Prostate gland (tissue), 2 donors: ENCODE results near the gene ADCYAP1. TPM values are rescaled to one million over a fixed set of nuclear protein-coding genes. Genes with fewer than 3 reads are reported as not detected.

Experiments
- DNase-seq: peaks from one replicate; pipeline ENCODE4 v3.0.0-alpha.2; 2019; ENCODE audit warnings: low spot score
- H3K27ac ChIP-seq, 2 donors: fragments of 200-600 bp; sonication (generic); 2 replicates each; pipeline ENCODE4 v1.5.1; 2017 to 2019
- H3K27me3 ChIP-seq: fragments of 200-600 bp; sonication (generic); replicated peaks from 2 replicates; pipeline ENCODE4 v1.5.1; 2019; ENCODE audit not compliant: insufficient read depth
- H3K36me3 ChIP-seq, 2 donors: fragments of 200-600 bp; sonication (generic); 1 replicate in 1 of 2; 2 replicates in 1 of 2; pipeline versions ENCODE4 v1.5.1 to v1.8.1; 2017 to 2019
- H3K4me1 ChIP-seq: fragments of 200-600 bp; sonication (generic); replicated peaks from 2 replicates; pipeline ENCODE4 v1.5.1; 2019
- H3K4me3 ChIP-seq, 2 donors: fragments of 200-600 bp; sonication (generic); 2 replicates each; pipeline ENCODE4 v1.5.1; 2017 to 2019
- H3K9me3 ChIP-seq: fragments of 200-600 bp; sonication (generic); 2 replicates; pipeline ENCODE4 v1.5.1; 2017
- POLR2A ChIP-seq: fragments of 450-650 bp; IDR thresholded peaks from one replicate; pipeline ENCODE4 v1.6.1; 2016; ENCODE audit warnings: antibody characterized with exemption, mild to moderate bottlenecking
- POLR2AphosphoS5 ChIP-seq: sonication (generic); formaldehyde crosslinking; IDR thresholded peaks from one replicate; pipeline ENCODE4 v1.6.1; 2017; ENCODE audit warnings: antibody characterized with exemption
- WGBS: methylation state at CpG from one replicate; pipeline ENCODE4 v1.1.5; 2018; 5-methylcytosine and 5-hydroxymethylcytosine counted together
- intact Hi-C: fragments of 100-400 bp; cut with DNase I; formaldehyde crosslinking; loops from one replicate; pipeline ENCODE4 v1.14.2; 2022
- total RNA-seq, 2 donors: library from RNA; depleted of rRNA; stranded (reverse); fragments of >200 nt; gene quantifications; one replicate each; pipeline ENCODE4 v1.1.0, GENCODE V29; 2016
- TF ChIP-seq, protein P1 (sequence below), 4 experiments: fragments of 200-600 bp in 2 of 4; fragments of 450-650 bp in 2 of 4; sonication (generic) in 2 of 4; IDR thresholded peaks; 1 replicate in 3 of 4; 2 replicates in 1 of 4; pipeline ENCODE4 v1.5.1; 2016 to 2019; ENCODE audit warnings: antibody characterized with exemption in 4 of 4, mild to moderate bottlenecking in 2 of 4, moderate library complexity in 2 of 4

The ADCYAP1 gene
- total RNA-seq, 2 donors from 2014 or later: 2.2 to 2.7 TPM

DNA sequence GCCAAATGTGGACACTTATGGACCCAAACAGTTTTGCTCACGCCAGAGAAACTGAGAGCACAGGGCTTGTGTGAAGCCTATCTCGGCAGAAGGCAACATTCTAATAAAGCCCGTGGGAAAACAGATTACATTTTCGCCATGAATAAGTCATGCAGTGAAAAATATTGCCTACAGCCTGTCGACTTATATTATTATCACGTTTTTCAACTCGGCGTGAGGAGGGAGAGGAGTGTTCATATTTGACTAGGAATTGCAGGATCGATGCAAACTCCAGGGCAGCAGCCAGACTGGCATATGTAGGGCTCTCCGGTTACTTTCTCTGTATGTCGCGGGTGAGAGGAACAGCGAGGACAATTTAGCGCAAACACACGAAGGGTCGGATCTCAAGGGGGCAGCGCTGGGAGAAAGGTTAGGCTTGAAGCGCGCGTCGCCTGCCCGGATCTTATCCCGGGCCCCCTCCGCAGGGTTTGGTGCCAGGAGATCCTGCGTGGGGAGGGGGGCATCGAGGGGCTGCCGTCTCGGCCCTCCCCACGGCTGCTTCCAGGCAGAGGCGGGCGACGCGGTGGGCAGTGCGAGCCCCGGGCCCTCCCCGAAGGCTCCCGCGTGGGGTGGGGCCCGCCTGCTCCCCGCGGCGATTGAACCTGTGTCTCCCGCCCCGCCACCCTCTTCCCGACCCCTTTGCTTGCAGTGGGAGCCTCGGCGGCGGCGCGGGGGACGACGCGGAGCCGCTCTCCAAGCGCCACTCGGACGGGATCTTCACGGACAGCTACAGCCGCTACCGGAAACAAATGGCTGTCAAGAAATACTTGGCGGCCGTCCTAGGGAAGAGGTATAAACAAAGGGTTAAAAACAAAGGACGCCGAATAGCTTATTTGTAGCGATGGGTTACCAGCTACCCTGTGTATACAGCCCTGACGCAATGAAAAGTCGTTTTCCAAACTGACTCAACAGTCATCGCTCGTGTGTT is 4.4 kb downstream of the ADCYAP1 start:
- Histone ChIP-seq H3K27ac (no peak overlapping the region), H3K27me3 (peaks cover 50% of the 10 kb centered on the region), H3K36me3 (no peaks in the 10 kb centered on the region), H3K4me3 (peak overlapping the region; percentile 14 to 19), H3K9me3 (no peaks in the 10 kb centered on the region), H3K4me1 (peaks cover 8% of the 10 kb centered on the region)
- no peak for DNase-seq
- WGBS: 6% methylated on average over 49 of the region's 69 CpGs
- TF ChIP-seq POLR2AphosphoS5: no peak
- TF ChIP-seq, protein P1, sequence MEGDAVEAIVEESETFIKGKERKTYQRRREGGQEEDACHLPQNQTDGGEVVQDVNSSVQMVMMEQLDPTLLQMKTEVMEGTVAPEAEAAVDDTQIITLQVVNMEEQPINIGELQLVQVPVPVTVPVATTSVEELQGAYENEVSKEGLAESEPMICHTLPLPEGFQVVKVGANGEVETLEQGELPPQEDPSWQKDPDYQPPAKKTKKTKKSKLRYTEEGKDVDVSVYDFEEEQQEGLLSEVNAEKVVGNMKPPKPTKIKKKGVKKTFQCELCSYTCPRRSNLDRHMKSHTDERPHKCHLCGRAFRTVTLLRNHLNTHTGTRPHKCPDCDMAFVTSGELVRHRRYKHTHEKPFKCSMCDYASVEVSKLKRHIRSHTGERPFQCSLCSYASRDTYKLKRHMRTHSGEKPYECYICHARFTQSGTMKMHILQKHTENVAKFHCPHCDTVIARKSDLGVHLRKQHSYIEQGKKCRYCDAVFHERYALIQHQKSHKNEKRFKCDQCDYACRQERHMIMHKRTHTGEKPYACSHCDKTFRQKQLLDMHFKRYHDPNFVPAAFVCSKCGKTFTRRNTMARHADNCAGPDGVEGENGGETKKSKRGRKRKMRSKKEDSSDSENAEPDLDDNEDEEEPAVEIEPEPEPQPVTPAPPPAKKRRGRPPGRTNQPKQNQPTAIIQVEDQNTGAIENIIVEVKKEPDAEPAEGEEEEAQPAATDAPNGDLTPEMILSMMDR (IDR thresholded peaks at IDR 0.05): no peak
- TF ChIP-seq POLR2A: no peak
- intact Hi-C loops: no loop called here

DNA sequence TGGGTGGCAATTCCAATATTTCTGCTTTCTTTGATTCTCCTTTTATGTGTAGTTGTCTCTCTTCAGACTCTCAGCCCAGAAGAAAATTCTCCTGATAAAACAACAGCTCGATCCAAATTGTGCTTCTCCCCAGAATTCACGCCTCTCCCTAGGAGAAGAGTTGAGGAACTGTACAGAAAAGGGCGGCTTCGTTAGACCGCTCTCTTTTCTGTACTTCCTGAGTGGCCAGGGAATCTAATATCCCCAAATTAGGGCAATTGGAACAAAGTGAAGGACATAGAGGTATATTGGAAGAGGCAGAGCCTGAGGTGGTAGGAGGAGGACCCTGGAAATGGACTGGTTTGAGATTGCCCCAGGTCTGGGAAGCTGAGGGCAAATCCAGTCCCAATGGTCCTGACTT is 5.6 kb downstream of the ADCYAP1 start:
- H3K4me3 ChIP-seq: no peak overlapping the region
- 41% methylated on average over 5 of the region's 5 CpGs for WGBS
- H3K4me1 ChIP-seq: peaks cover 8% of the 10 kb centered on the region
- H3K27me3 ChIP-seq: peaks cover 40% of the 10 kb centered on the region
- TF ChIP-seq POLR2A: no peak
- TF ChIP-seq POLR2AphosphoS5: no peak
- TF ChIP-seq, protein P1 (IDR thresholded peaks at IDR 0.05): no peak
- H3K36me3 ChIP-seq: no peaks in the 10 kb centered on the region
- H3K27ac ChIP-seq: no peak overlapping the region
- no peaks in the 10 kb centered on the region for H3K9me3 ChIP-seq
- no peak for DNase-seq
- intact Hi-C loops: no loop called here

DNA sequence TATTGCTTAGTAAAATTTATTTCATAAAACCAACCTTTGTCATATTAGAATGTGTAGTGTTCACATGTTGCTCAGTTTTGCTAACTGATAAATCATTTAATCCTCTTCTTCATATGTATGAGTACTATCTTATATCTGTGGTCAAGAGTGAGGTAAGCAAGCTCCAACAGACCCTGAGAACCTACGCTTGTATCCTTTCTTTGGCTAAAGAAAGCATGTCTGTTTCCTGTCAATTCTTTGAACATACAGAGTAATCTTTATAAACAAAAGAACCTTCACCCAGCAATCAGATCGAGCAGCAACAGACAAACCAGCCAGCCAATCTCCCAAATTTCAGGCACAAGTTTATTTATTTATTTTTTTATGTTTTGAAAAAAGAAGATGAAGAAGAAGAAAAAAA is 6.4 kb downstream of the ADCYAP1 start:
- H3K36me3 ChIP-seq: no peaks in the 10 kb centered on the region
- 9% methylated on average over 2 of the region's 2 CpGs for WGBS
- no peak for DNase-seq
- H3K4me1 ChIP-seq: peaks cover 8% of the 10 kb centered on the region
- H3K4me3 ChIP-seq: no peak overlapping the region
- intact Hi-C loops: no loop called here
- H3K27me3 ChIP-seq: peaks cover 33% of the 10 kb centered on the region
- H3K9me3 ChIP-seq: no peaks in the 10 kb centered on the region
- H3K27ac ChIP-seq: no peak overlapping the region
- TF ChIP-seq POLR2AphosphoS5: no peak
- TF ChIP-seq POLR2A: no peak
- TF ChIP-seq, protein P1 (IDR thresholded peaks at IDR 0.05): no peak

DNA sequence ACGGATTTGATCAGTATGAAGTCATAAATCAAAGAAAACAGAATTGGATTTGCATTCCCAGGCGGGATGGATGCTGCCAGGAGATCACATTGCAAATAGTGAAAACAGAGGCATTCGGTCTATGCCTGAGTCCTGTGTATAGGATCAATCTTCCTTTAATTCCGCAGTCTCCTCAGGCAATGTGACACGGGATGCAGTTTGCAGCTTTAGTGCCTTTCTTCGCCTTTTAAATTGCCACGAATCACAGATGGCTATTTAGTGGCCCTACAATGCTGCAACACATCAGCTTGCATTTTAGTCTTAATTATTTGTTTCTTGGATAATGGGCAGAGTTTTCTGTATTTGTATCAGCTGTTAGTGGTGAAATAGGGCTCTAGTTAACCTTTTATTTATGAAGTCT is 6.8 kb downstream of the ADCYAP1 start:
- H3K9me3 ChIP-seq: no peaks in the 10 kb centered on the region
- no peak for DNase-seq
- H3K27ac ChIP-seq: no peak overlapping the region
- peaks cover 8% of the 10 kb centered on the region for H3K4me1 ChIP-seq
- no peaks in the 10 kb centered on the region for H3K36me3 ChIP-seq
- TF ChIP-seq POLR2AphosphoS5 (no peak), POLR2A (no peak)
- TF ChIP-seq, protein P1 (IDR thresholded peaks at IDR 0.05): no peak
- 11% methylated on average over 7 of the region's 7 CpGs for WGBS
- intact Hi-C loops: no loop called here
- peaks cover 29% of the 10 kb centered on the region for H3K27me3 ChIP-seq
- H3K4me3 ChIP-seq: no peak overlapping the region

DNA sequence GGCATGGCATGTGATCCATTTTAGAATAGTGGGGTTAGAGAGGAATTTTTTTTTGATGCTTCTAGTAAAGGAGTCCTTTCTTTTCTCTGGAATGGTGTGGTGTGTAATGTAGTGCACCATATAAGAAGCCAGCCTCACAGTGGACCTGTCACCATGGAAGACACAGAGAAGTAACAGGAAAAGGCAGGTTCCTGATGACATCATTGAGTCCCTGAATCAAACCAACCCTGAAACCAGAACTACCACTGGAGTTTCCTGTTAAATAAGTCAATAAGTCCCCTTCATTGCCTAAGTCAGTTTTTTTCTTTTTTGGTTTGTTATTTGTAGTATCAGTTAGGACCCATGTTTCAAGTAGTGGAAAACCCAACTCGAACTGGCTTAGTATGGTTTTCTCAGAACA is 11.9 kb downstream of the ADCYAP1 start:
- no peaks in the 10 kb centered on the region for H3K4me1 ChIP-seq
- TF ChIP-seq POLR2AphosphoS5 (no peak), POLR2A (no peak)
- TF ChIP-seq, protein P1 (IDR thresholded peaks at IDR 0.05): no peak
- DNase-seq: no peak
- no peaks in the 10 kb centered on the region for H3K9me3 ChIP-seq
- intact Hi-C loops: no loop called here
- no peak overlapping the region for H3K4me3 ChIP-seq
- WGBS: 60% methylated on average over 1 of the region's 1 CpG
- no peaks in the 10 kb centered on the region for H3K36me3 ChIP-seq
- H3K27me3 ChIP-seq: no peaks in the 10 kb centered on the region
- no peak overlapping the region for H3K27ac ChIP-seq
